Muscle of leg (tissue), 11 donors: ENCODE results near the gene MAP1LC3B. TPM values are rescaled to one million over a fixed set of nuclear protein-coding genes. Genes with fewer than 3 reads are reported as not detected.

Experiments used
- DNase-seq: peaks from one replicate; pipeline ENCODE4 v3.0.0; 2013
- H3K27ac ChIP-seq: one replicate; pipeline ENCODE4 v1.5.1; 2013; ENCODE audit warnings: mild to moderate bottlenecking, low read length, control low read depth
- H3K27me3 ChIP-seq: one replicate; pipeline ENCODE4 v1.6.1; 2013; ENCODE audit warnings: low read length; ENCODE audit not compliant: control insufficient read depth, insufficient read depth
- H3K36me3 ChIP-seq: one replicate; pipeline ENCODE4 v1.6.1; 2013; ENCODE audit warnings: low read length; ENCODE audit not compliant: control insufficient read depth, insufficient read depth
- H3K4me1 ChIP-seq: one replicate; pipeline ENCODE4 v1.6.1; 2013; ENCODE audit warnings: low read length; ENCODE audit not compliant: control insufficient read depth, insufficient read depth
- H3K4me3 ChIP-seq: one replicate; pipeline ENCODE4 v1.5.1; 2013; ENCODE audit warnings: low read length, control low read depth
- H3K9me3 ChIP-seq: replicated peaks from 2 replicates; pipeline ENCODE4 v1.6.1; 2013; ENCODE audit warnings: low read depth, low read length; ENCODE audit not compliant: control insufficient read depth
- WGBS: methylation state at CpG from one replicate; pipeline ENCODE4 v1.1.5; 2013; ENCODE audit warnings: missing lambda C conversion rate; ENCODE audit not compliant: insufficient coverage; 5-methylcytosine and 5-hydroxymethylcytosine counted together
- polyA plus RNA-seq, 8 donors: library from polyadenylated mRNA; unstranded; fragments of 120-200 nt; gene quantifications; one replicate each; pipeline versions ENCODE4 v1.2.1 to v1.2.3, GENCODE V29; 2013; ENCODE audit warnings: inconsistent platforms in 1 of 8, low replicate concordance in 1 of 8; ENCODE audit not compliant: insufficient read length in 8 of 8, insufficient read depth in 1 of 8
- total RNA-seq: library from RNA; stranded (reverse); fragments of 120-200 nt; gene quantifications from one replicate; pipeline ENCODE4 v1.2.4, GENCODE V29; 2013

MAP1LC3B gene
- total and polyA plus RNA-seq, 9 donors: 24.4 to 57.1 (median 48.0) TPM

DNA sequence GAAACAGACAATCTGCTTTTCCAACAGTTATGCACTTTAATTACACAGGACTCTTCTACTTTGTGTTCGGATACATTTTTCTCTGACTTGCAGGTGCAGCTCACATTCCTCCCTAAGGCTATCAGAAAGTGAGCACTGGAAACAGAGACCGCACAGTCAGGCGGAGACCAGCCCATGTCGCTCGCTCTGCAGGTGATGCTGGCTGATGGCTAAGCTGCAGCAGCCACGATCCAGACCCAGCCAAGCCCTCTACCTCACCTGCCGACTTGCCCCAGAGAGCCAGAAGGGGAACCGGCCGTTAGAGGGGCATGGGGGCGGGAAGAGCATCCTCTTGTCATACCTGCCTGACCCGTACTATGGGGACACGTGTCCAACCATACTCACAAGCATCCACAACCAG, 33.8 kb downstream of the MAP1LC3B start:
- no peaks in the 10 kb centered on the region for H3K27me3 ChIP-seq
- WGBS: 82% methylated on average over 12 of the region's 12 CpGs
- H3K4me1 ChIP-seq: peaks cover 3% of the 10 kb centered on the region
- no peak overlapping the region for H3K27ac ChIP-seq
- H3K9me3 ChIP-seq: no peaks in the 10 kb centered on the region
- H3K36me3 ChIP-seq: peaks cover 50% of the 10 kb centered on the region
- no peak for DNase-seq
- no peak overlapping the region for H3K4me3 ChIP-seq

DNA sequence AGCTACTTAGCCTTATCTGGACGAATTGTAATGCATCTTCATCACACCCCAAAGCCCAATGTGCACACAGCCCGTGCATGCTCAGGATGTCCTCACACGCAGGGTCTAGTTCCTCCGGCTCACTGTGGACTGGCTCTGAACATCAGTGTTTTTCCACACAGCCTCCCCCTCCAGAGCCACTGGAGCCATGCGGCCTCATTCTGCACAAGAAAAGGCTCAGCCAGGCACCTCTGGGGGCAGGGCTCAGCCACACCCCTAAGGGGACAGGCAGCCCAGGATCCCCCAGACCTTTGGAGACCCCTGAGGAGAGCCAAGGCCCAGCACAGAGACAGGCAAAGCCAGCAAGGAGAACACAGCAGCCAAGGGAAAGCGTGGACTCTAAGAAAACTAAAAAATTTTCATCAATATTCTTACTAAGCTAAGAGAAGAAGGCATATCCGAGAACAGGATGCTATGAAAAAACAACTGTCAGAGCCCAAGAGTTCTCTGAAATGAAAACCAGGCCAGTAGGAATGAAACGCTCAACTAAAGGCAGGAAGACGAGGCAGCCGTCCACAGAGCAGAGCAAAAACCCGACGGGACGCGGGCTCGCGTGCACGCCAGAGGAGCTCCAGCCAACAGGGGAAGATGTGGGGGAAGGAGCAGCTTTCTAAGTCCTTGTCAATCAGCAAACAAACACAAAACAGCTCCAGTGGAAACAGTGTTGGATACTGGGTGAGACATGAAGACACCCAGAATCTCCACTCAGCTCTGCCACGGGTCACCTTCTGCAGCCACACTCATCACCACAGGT, 34.5 kb downstream of the MAP1LC3B start:
- Histone ChIP-seq H3K9me3 (no peaks in the 10 kb centered on the region), H3K4me3 (no peak overlapping the region), H3K36me3 (peaks cover 45% of the 10 kb centered on the region), H3K27ac (no peak overlapping the region), H3K27me3 (no peaks in the 10 kb centered on the region), H3K4me1 (peaks cover 3% of the 10 kb centered on the region)
- DNase-seq: peak; percentile 31
- WGBS: 55% methylated on average over 9 of the region's 18 CpGs

DNA sequence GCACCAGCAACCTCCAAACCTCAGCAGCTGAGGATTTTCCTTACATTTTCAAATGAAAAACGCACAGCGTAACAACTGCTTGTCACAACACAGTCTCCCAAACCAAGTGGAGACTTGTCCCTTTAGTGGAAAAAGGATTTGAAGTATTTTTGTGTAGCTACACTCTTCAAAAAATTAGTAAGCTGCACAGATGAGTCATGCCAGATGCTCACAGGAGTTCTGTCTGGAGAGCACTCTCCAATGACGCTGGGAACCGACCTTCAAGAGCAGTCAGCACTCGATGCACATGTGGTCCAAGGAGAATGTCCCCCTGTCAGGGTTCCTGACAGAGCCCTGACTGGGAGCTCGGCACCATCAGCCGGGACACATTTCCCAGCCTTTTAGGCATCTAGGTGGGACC, 39.8 kb downstream of the MAP1LC3B start:
- WGBS: 46% methylated on average over 5 of the region's 7 CpGs
- peak; percentile 37 for DNase-seq
- no peaks in the 10 kb centered on the region for H3K27me3 ChIP-seq
- peaks cover 10% of the 10 kb centered on the region for H3K4me1 ChIP-seq
- H3K36me3 ChIP-seq: peaks cover 18% of the 10 kb centered on the region
- H3K4me3 ChIP-seq: no peak overlapping the region
- H3K9me3 ChIP-seq: no peaks in the 10 kb centered on the region
- no peak overlapping the region for H3K27ac ChIP-seq

DNA sequence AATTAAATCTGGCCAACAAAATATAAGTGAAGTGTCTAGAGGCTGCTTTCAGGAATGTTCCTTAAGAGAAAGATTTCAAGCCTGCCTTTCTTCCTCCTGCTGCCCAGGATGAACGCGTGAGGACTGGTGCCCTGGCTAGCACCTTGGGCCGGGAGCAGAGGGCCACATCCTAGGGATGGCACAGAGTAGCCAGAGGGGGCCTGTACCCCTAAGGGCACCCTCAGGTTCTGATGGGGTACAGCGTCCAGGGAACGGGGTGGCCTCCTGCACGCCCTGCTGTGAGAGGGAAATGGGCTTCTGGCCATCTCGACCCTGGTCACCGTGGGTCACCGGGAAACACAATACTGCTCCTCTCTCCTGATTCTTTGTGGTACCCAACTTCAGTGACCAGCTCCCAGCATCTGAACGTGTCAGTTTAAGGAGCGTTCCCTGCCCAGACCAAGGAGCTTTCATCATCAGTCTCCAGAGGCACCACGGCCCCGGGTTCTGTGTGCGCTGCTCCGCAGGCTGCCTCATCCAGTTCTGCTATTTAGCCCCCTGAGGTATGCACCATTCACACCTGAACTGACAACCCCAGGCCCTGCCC, 40.3 kb downstream of the MAP1LC3B start:
- DNase-seq: no peak
- WGBS: 83% methylated on average over 13 of the region's 15 CpGs
- Histone ChIP-seq H3K9me3 (no peaks in the 10 kb centered on the region), H3K36me3 (peaks cover 16% of the 10 kb centered on the region), H3K4me3 (no peak overlapping the region), H3K27me3 (no peaks in the 10 kb centered on the region), H3K4me1 (peaks cover 10% of the 10 kb centered on the region), H3K27ac (no peak overlapping the region)

DNA sequence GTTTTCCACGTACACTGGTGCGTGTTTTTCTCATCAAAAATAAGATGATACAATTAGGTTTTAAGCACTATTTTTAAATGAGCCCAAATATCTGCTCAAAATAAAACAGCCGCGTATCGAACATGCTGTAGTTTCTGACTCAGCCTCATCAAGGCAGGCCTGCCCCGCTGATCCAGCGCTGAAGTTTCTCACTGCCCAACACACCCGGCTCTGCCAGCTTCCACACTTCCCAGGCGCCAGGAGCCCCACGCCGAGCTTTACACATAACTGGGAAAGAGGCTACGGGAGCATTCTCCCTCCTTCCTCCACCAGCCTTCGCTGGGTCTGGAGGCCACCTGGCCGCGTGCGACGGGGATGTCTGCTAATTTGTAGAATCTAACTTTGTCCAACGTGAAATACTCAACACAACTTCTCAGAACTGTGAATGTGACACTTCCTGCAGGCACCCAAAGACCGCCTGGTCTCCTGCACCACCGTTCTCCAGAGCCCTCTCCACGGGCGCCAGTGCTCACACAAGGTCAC, 42.1 kb downstream of the MAP1LC3B start:
- Histone ChIP-seq H3K27me3 (no peaks in the 10 kb centered on the region), H3K4me3 (no peak overlapping the region), H3K36me3 (peaks cover 9% of the 10 kb centered on the region), H3K9me3 (no peaks in the 10 kb centered on the region), H3K4me1 (peaks cover 10% of the 10 kb centered on the region), H3K27ac (no peak overlapping the region)
- WGBS: 63% methylated on average over 19 of the region's 22 CpGs
- DNase-seq: peak; percentile 34

DNA sequence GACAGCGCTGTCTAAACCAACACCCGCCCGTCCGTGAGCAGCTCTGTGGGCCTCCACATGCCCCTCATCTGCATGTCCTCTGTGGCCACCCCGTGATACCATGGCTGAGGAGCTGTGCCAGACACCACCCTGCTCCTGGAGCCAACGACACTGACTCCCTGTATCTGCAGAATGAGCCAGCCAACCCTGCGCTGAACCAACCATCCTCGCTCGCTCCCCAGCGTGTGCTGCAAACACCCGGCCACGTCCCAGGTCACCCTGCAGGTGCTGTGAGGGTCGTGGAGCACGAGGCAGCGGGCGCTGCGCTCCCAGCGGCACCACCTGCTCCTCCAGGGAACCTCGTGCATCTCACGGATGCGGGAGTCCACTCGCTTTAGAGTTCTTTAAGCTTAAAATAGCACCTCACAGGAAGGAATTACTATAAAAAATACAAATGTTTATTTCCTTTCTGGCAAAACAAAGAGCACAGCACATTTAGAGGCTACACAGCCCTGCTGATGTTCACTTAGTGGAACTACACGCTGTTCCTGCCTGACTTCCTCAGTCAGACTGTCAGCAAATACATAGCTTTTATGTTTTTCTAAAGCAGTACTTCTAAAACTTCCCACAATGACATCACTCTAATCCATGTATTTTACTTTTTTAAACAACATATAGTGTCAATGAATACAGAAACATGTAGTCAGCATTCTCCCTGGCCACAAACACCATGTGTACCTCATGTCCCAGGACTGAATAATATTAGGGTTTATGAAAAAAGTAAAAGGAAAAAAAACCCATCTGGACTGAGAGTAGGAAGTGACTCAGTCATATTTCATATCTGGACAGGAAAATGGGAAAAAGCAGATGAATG, 43.5 kb downstream of the MAP1LC3B start:
- peak; percentile 76 for DNase-seq
- H3K36me3 ChIP-seq: peaks cover 6% of the 10 kb centered on the region
- 60% methylated on average over 15 of the region's 23 CpGs for WGBS
- H3K27ac ChIP-seq: peak overlapping the region; percentile 71
- no peak overlapping the region for H3K4me3 ChIP-seq
- no peaks in the 10 kb centered on the region for H3K27me3 ChIP-seq
- H3K4me1 ChIP-seq: peaks cover 10% of the 10 kb centered on the region
- no peaks in the 10 kb centered on the region for H3K9me3 ChIP-seq

DNA sequence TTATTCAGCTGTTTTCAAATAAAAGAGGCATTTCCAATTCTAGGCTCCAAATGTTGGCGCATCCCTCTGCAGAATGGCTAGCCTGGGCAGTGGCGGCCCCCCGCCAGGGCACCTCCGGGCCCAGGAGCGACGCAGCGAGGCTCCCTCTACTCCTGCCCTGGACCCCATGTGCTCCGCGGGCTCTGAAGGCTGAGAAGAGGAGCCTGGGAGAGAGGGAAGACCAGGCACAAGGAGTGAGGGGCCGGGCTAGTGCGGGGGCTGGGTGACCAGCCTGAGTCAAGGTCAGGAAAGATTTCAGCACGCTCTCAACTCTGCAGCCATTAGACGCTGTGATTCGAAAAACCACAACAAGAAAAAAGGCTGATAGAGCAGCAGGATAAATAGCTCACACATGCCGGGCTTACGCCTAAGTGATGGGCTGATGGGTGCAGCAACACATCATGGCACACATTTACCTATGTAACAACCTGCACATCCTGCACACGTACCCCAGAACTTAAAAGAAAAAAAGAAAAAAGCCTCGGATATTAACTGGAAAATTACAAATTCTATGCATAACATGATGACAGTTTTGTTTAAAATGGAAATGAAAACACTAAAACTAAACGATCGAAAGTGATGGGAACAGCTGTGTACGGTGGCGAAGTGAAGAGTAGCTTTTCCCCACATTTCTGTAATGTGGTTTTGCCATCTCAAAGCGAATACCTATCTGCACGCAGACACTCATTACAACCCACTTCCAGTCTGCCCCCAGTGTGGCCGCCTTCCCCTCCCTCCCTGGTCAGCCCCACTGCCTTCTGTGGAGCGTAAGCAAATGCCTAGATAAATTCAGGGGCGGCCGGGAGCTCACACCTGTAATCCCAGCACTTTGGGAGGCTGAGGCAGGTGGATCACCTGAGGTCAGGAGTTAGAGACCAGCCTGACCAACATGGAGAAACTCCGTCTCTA, 44.4 kb downstream of the MAP1LC3B start:
- WGBS: 59% methylated on average over 5 of the region's 29 CpGs
- peaks cover 6% of the 10 kb centered on the region for H3K36me3 ChIP-seq
- H3K9me3 ChIP-seq: no peaks in the 10 kb centered on the region
- peaks cover 10% of the 10 kb centered on the region for H3K4me1 ChIP-seq
- H3K27me3 ChIP-seq: no peaks in the 10 kb centered on the region
- no peak overlapping the region for H3K4me3 ChIP-seq
- peak overlapping the region; percentile 71 for H3K27ac ChIP-seq
- DNase-seq: no peak

DNA sequence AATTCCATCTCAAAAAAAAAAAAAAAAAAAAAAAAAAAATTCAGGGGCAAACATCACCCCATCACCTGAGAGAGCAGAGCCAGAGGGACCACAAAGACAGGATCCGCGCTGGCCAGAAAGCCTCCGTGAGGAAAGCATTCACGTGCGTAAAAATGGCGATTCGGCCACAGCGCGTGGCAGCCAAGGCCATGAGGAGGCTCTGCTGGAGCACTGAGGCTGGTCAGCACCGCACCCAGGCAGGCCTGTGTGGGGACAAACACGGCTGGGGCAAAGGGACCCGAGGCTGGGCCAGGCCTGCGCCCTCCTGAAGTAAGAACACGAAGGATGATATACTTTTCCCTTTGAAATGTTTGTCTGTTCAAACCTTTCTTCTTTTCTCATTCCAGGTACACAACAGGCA, 45.2 kb downstream of the MAP1LC3B start:
- H3K9me3 ChIP-seq: no peaks in the 10 kb centered on the region
- 87% methylated on average over 12 of the region's 14 CpGs for WGBS
- no peaks in the 10 kb centered on the region for H3K27me3 ChIP-seq
- H3K27ac ChIP-seq: no peak overlapping the region
- no peak overlapping the region for H3K4me3 ChIP-seq
- DNase-seq: no peak
- H3K4me1 ChIP-seq: peaks cover 10% of the 10 kb centered on the region
- peaks cover 1% of the 10 kb centered on the region for H3K36me3 ChIP-seq

DNA sequence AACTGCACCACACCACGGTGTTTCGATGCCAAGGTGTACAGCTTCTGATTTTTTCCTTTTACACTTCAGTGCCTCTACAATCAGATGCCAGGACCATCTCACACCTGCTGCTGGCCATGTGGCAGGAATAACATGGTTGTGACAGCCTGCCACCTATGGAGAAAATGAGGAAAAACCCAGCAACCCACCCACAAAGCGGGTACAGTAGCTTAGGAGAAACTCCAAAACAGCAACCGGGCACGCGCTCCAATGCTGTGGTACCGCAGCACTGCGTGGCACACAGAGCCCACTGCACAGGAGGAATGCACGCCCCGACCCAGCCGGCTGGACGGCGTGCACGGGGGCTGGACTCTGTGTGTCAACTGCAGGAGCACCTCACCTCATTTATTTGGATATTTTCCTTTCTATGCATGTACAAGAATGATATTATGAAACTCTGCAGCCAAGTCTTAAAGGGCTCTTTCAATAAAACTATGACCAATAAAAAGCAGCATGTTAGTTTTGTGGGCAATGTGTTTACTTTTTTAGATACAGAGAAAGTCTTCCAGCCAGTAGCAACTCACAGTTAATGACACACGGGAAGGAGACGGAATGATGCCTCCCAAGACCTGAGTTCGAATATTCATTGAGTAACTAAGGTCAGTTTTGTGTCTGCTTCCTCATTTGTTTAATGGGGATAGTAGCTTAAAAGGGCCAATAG, 45.9 kb downstream of the MAP1LC3B start:
- no peaks in the 10 kb centered on the region for H3K36me3 ChIP-seq
- no peak overlapping the region for H3K27ac ChIP-seq
- H3K4me3 ChIP-seq: no peak overlapping the region
- no peaks in the 10 kb centered on the region for H3K27me3 ChIP-seq
- H3K9me3 ChIP-seq: no peaks in the 10 kb centered on the region
- DNase-seq: no peak
- H3K4me1 ChIP-seq: peaks cover 10% of the 10 kb centered on the region
- WGBS: 95% methylated on average over 7 of the region's 17 CpGs
